ENCODE data around the gene TBC1D10A.
A peak's percentile ranks its signal among the peaks of the same experiment; 100 is the strongest.

Gene TBC1D10A

DNA sequence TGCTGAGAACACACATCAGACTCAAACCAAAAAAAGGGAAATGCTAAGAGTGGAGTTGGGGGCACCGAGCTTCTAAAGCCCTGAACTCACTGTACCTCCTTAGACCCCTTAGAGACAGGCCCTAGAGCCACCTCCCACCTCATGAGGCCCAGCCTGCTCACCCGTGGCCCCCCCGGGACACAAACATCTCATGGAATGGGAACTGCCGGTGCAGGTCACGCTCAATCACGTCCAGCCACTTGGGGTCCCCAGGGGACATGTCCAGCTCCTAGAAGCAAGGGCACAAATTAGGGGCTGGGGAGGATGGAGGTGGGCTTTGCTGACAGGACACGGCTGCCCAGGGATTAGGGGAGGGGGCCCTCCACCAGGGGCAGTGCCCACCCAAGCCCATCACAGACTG lies 31.2 kb downstream of the TBC1D10A start:
- no peak overlapping the region for H3K27ac ChIP-seq (ENCODE audit: low read depth, low read length)
- peaks cover 0 to 90% (median 80%) of the 10 kb centered on the region in 5 donors for H3K36me3 ChIP-seq (ENCODE audit: control insufficient read depth in 5 of 5, insufficient read depth in 5 of 5, low read length in 5 of 5)
- no peaks in the 10 kb centered on the region for H3K27me3 ChIP-seq (ENCODE audit: control insufficient read depth in 5 of 5, insufficient read depth in 4 of 5, low read length in 5 of 5)
- no peaks in the 10 kb centered on the region for H3K9me3 ChIP-seq (ENCODE audit: control insufficient read depth in 5 of 5, low read length in 5 of 5)
- no peak overlapping the region for H3K9ac ChIP-seq (ENCODE audit: low read length in 5 of 5)
- H3K4me3 ChIP-seq (ENCODE audit: low read depth in 1 of 5, low read length in 5 of 5): no peak overlapping the region
- peaks cover 5 to 30% (median 22%) of the 10 kb centered on the region in 5 donors for H3K4me1 ChIP-seq (ENCODE audit: control insufficient read depth in 5 of 5, insufficient read depth in 5 of 5, low read length in 5 of 5)

- Histone ChIP-seq H3K9me3 (ENCODE audit: control insufficient read depth in 5 of 5, low read length in 5 of 5) (no peaks in the 10 kb centered on the region), H3K27me3 (ENCODE audit: control insufficient read depth in 5 of 5, insufficient read depth in 4 of 5, low read length in 5 of 5) (no peaks in the 10 kb centered on the region), H3K4me3 (ENCODE audit: low read depth in 1 of 5, low read length in 5 of 5) (no peak overlapping the region), H3K36me3 (ENCODE audit: control insufficient read depth in 5 of 5, insufficient read depth in 5 of 5, low read length in 5 of 5) (peaks cover 0 to 84% (median 74%) of the 10 kb centered on the region in 5 donors), H3K4me1 (ENCODE audit: control insufficient read depth in 5 of 5, insufficient read depth in 5 of 5, low read length in 5 of 5) (peaks cover 12 to 34% (median 26%) of the 10 kb centered on the region in 5 donors), H3K9ac (ENCODE audit: low read length in 5 of 5) (no peak overlapping the region), H3K27ac (ENCODE audit: low read depth, low read length) (no peak overlapping the region)
Measured at GRCh38 chr22:30294830-30295229, 31.9 kb downstream of the TBC1D10A start.

GRCh38 chr22:30294066-30294465 lies 32.7 kb downstream of the TBC1D10A start:
- Histone ChIP-seq H3K27ac (ENCODE audit: low read depth, low read length) (no peak overlapping the region), H3K4me3 (ENCODE audit: low read depth in 1 of 5, low read length in 5 of 5) (no peak overlapping the region), H3K4me1 (ENCODE audit: control insufficient read depth in 5 of 5, insufficient read depth in 5 of 5, low read length in 5 of 5) (peaks cover 12 to 36% (median 30%) of the 10 kb centered on the region in 5 donors), H3K27me3 (ENCODE audit: control insufficient read depth in 5 of 5, insufficient read depth in 4 of 5, low read length in 5 of 5) (no peaks in the 10 kb centered on the region), H3K9me3 (ENCODE audit: control insufficient read depth in 5 of 5, low read length in 5 of 5) (no peaks in the 10 kb centered on the region), H3K9ac (ENCODE audit: low read length in 5 of 5) (no peak overlapping the region), H3K36me3 (ENCODE audit: control insufficient read depth in 5 of 5, insufficient read depth in 5 of 5, low read length in 5 of 5) (peaks cover 0 to 76% (median 70%) of the 10 kb centered on the region in 5 donors)

DNA sequence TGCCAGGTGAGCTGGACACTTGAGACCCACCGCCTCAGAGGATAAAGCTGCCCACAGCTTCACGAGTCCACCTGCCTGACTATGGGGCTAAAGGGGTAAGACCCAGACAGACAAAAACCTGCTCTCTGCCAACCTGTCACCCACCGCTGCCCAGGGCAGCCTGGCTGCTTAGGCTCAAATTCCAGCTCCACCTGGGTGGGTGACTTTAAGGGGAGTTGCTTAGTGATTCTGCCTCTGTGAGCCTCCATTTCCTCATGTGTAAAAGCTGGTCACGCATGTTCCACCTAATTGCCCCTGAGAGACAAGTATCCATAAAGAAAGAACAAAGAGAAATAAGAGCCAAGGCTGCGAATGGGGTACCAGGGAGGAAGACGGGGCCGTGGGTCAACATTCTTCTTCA lies 33.7 kb downstream of the TBC1D10A start:
- Histone ChIP-seq H3K4me1 (ENCODE audit: control insufficient read depth in 5 of 5, insufficient read depth in 5 of 5, low read length in 5 of 5) (peaks cover 15 to 41% (median 37%) of the 10 kb centered on the region in 5 donors), H3K36me3 (ENCODE audit: control insufficient read depth in 5 of 5, insufficient read depth in 5 of 5, low read length in 5 of 5) (peaks cover 0 to 66% (median 60%) of the 10 kb centered on the region in 5 donors), H3K27ac (ENCODE audit: low read depth, low read length) (no peak overlapping the region), H3K9me3 (ENCODE audit: control insufficient read depth in 5 of 5, low read length in 5 of 5) (no peaks in the 10 kb centered on the region), H3K9ac (ENCODE audit: low read length in 5 of 5) (no peak overlapping the region), H3K27me3 (ENCODE audit: control insufficient read depth in 5 of 5, insufficient read depth in 4 of 5, low read length in 5 of 5) (no peaks in the 10 kb centered on the region), H3K4me3 (ENCODE audit: low read depth in 1 of 5, low read length in 5 of 5) (no peak overlapping the region)

DNA sequence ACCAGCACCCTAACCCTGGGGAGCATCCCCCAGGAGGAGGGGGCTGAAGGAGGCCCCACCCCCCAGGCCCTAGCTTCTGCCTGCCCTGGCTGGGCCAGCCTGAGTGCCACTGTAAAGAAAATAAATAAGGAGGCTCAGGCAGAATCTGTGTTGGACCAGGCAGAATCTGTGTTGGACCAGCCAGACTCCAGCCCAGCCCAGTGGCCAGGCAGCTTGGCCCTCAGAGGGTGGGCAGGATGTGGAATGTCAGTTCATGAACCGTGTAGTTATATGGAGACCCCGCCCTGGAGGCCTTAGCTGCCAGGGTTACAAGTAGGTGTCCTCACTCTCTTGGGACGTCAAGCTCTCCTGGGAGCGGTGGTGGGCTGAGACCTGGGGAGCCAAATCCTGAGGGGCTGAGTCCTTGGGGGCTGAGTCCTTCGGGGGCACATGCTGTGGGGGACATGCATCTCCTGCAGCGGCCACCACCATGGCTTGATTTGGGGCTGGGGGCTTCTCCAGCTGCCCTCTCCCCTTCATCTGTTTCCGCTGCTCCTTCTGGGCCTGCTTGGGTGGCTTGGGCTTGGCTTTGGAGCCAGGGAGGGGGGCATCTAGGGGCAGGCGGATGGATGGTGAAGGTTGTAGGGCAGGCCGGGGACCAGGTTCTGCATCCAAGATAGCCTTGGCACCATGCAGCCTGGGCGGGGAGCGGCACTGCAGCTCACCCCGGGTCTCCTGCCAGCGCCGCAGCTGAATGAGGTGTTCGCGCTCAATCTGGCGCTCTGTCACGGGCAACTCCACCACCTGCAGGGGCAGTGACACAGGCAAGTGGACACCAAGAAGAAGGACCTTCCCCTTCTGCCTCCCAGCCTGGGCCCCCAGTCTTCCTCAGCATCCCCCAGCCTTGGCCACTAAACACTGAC lies 34.4 kb downstream of the TBC1D10A start:
- peak overlapping the region in 1 of 5 donors; percentile 60 for H3K9ac ChIP-seq (ENCODE audit: low read length in 5 of 5)
- no peaks in the 10 kb centered on the region for H3K27me3 ChIP-seq (ENCODE audit: control insufficient read depth in 5 of 5, insufficient read depth in 4 of 5, low read length in 5 of 5)
- peak overlapping the region; percentile 77 for H3K27ac ChIP-seq (ENCODE audit: low read depth, low read length)
- peaks cover 0 to 59% (median 53%) of the 10 kb centered on the region in 5 donors for H3K36me3 ChIP-seq (ENCODE audit: control insufficient read depth in 5 of 5, insufficient read depth in 5 of 5, low read length in 5 of 5)
- H3K4me1 ChIP-seq (ENCODE audit: control insufficient read depth in 5 of 5, insufficient read depth in 5 of 5, low read length in 5 of 5): peaks cover 15 to 48% (median 44%) of the 10 kb centered on the region in 5 donors
- H3K4me3 ChIP-seq (ENCODE audit: low read depth in 1 of 5, low read length in 5 of 5): no peak overlapping the region
- H3K9me3 ChIP-seq (ENCODE audit: control insufficient read depth in 5 of 5, low read length in 5 of 5): no peaks in the 10 kb centered on the region

- peak overlapping the region; percentile 77 for H3K27ac ChIP-seq (ENCODE audit: low read depth, low read length)
- peak overlapping the region in 1 of 5 donors; percentile 81 for H3K4me3 ChIP-seq (ENCODE audit: low read depth in 1 of 5, low read length in 5 of 5)
- peak overlapping the region in 4 of 5 donors; percentile 33 to 60 (median 48) for H3K9ac ChIP-seq (ENCODE audit: low read length in 5 of 5)
- no peaks in the 10 kb centered on the region for H3K27me3 ChIP-seq (ENCODE audit: control insufficient read depth in 5 of 5, insufficient read depth in 4 of 5, low read length in 5 of 5)
- H3K36me3 ChIP-seq (ENCODE audit: control insufficient read depth in 5 of 5, insufficient read depth in 5 of 5, low read length in 5 of 5): peaks cover 0 to 53% (median 47%) of the 10 kb centered on the region in 5 donors
- H3K9me3 ChIP-seq (ENCODE audit: control insufficient read depth in 5 of 5, low read length in 5 of 5): no peaks in the 10 kb centered on the region
- H3K4me1 ChIP-seq (ENCODE audit: control insufficient read depth in 5 of 5, insufficient read depth in 5 of 5, low read length in 5 of 5): peaks cover 15 to 52% (median 44%) of the 10 kb centered on the region in 5 donors
Measured at GRCh38 chr22:30291058-30291892, 35.5 kb downstream of the TBC1D10A start.

DNA sequence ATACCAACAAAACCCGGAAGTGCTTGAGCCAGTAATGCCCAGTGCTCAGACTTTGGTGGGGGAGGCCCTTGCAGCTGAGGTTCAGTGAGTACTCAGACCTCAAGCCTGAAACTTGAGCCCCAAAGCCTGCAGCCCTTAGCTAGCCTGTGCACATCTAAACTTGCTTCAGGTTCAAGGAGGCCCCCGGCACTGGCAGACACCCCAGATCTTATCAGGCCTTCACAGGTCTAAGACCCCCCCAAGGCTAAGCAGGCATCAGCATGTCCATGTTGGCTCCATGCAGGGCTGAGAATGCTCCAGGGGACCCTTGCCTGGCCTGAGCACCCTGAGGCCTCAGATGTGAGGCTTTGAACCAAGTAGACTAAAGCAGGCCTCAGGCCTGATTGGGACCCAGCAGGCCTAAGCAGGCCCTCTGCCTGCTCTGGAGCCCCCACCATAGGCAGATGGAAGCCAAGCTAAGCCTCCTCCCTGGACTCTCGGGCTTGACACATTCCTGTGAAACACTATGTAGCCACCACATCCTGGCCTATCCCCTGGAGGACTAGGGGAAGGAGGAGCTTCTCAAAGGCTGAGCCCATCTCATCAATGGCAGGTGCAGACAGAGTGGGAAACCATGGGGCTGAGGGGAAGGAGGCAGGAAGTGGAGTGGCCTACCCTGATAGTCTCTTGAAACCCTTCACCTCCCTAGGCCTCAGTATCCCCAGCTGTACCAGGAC lies 36.2 kb downstream of the TBC1D10A start:
- peak overlapping the region in 4 of 5 donors; percentile 61 to 84 (median 72) for H3K4me3 ChIP-seq (ENCODE audit: low read depth in 1 of 5, low read length in 5 of 5)
- no peaks in the 10 kb centered on the region for H3K27me3 ChIP-seq (ENCODE audit: control insufficient read depth in 5 of 5, insufficient read depth in 4 of 5, low read length in 5 of 5)
- peaks cover 15 to 52% (median 44%) of the 10 kb centered on the region in 5 donors for H3K4me1 ChIP-seq (ENCODE audit: control insufficient read depth in 5 of 5, insufficient read depth in 5 of 5, low read length in 5 of 5)
- peak overlapping the region; percentile 77 for H3K27ac ChIP-seq (ENCODE audit: low read depth, low read length)
- peaks cover 0 to 52% (median 45%) of the 10 kb centered on the region in 5 donors for H3K36me3 ChIP-seq (ENCODE audit: control insufficient read depth in 5 of 5, insufficient read depth in 5 of 5, low read length in 5 of 5)
- peak overlapping the region in 4 of 5 donors; percentile 8 to 60 (median 42) for H3K9ac ChIP-seq (ENCODE audit: low read length in 5 of 5)
- no peaks in the 10 kb centered on the region for H3K9me3 ChIP-seq (ENCODE audit: control insufficient read depth in 5 of 5, low read length in 5 of 5)

- H3K9me3 ChIP-seq (ENCODE audit: control insufficient read depth in 5 of 5, low read length in 5 of 5): no peaks in the 10 kb centered on the region
- no peaks in the 10 kb centered on the region for H3K27me3 ChIP-seq (ENCODE audit: control insufficient read depth in 5 of 5, insufficient read depth in 4 of 5, low read length in 5 of 5)
- H3K4me3 ChIP-seq (ENCODE audit: low read depth in 1 of 5, low read length in 5 of 5): peak overlapping the region; percentile 42 to 84 (median 63)
- H3K9ac ChIP-seq (ENCODE audit: low read length in 5 of 5): peak overlapping the region in 3 of 5 donors; percentile 33 to 53 (median 43)
- H3K4me1 ChIP-seq (ENCODE audit: control insufficient read depth in 5 of 5, insufficient read depth in 5 of 5, low read length in 5 of 5): peaks cover 15 to 52% (median 44%) of the 10 kb centered on the region in 5 donors
- H3K27ac ChIP-seq (ENCODE audit: low read depth, low read length): peak overlapping the region; percentile 77
- peaks cover 0 to 52% (median 45%) of the 10 kb centered on the region in 5 donors for H3K36me3 ChIP-seq (ENCODE audit: control insufficient read depth in 5 of 5, insufficient read depth in 5 of 5, low read length in 5 of 5)
Measured at GRCh38 chr22:30289980-30290313, 36.8 kb downstream of the TBC1D10A start.

DNA sequence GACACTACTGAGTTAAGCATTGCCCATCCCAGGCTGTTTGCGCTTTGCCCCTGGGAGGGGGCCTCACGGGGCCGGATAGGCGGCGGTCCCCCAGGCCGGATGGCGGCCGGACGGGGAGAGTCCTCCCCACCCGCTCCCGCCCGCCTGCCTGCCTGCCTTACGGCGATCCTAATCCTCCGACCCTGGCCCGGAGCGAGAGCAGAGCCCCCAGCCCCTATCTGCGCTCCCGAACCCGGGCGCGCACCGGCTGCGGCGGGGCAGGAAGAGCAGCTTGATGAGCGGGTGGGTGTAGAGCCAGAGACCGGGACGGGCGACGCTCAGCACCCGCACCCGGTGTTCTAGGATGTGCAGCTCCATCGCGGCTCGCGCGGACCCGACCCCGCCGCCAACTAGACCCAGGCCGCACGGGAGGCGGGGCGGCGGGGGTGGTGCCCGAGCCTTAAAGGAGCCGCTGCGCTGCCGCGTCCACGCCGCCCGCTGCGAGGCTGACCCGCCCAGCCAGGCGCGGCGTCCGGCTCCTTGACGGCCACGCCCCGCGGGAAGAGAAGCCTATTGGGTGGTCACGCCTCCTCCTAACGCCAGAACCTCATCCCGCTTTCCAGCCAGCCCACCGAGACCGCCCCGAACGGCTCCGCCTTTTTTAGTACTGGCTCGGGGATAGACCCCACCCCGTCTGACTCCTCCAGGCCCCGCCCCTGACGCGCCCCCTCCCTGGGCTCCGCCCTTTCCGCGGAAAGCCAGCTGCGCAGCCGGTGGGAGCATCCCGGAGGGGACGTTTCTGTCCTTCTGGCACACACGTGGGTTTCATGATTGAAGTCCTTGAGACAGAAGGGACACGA lies 37.4 kb downstream of the TBC1D10A start, which contains the start of gene CASTOR1:
CASTOR1 (minus strand) TSS at position 365 of the 839 bp plus-strand sequence; CDS start at position 357, 8 bp downstream.
- Histone ChIP-seq H3K4me3 (ENCODE audit: low read depth in 1 of 5, low read length in 5 of 5) (peak within 1 kb of the TSS; percentile 71 to 84 (median 81)), H3K9me3 (ENCODE audit: control insufficient read depth in 5 of 5, low read length in 5 of 5) (no peaks in the 10 kb centered on the region), H3K36me3 (ENCODE audit: control insufficient read depth in 5 of 5, insufficient read depth in 5 of 5, low read length in 5 of 5) (peaks cover 0 to 52% (median 44%) of the 10 kb centered on the region in 5 donors), H3K9ac (ENCODE audit: low read length in 5 of 5) (peak within 1 kb of the TSS in 4 of 5 donors; percentile 65 to 87 (median 82)), H3K27me3 (ENCODE audit: control insufficient read depth in 5 of 5, insufficient read depth in 4 of 5, low read length in 5 of 5) (no peaks in the 10 kb centered on the region), H3K27ac (ENCODE audit: low read depth, low read length) (peak within 1 kb of the TSS; percentile 77), H3K4me1 (ENCODE audit: control insufficient read depth in 5 of 5, insufficient read depth in 5 of 5, low read length in 5 of 5) (peaks cover 15 to 52% (median 44%) of the 10 kb centered on the region in 5 donors)

Measured in subcutaneous abdominal adipose tissue (tissue), 5 donors.